Epithelial cell of prostate (primary cell): Measurements from ENCODE around the gene PUM2.
"Not testable (repeated sequence)": the region's sequence is repeated elsewhere in the genome, so short reads cannot be mapped to it uniquely, and the experiment has no call there.

Experiments
- DNase-seq: peaks from one replicate; pipeline ENCODE4 v3.0.0-alpha.2; 2011; ENCODE audit warnings: low read depth, low spot score
- H3K27ac ChIP-seq: fragments of 450-650 bp; 2 replicates; pipeline ENCODE4 v1.5.1; 2017; ENCODE audit warnings: mild to moderate bottlenecking

PUM2 gene

DNA sequence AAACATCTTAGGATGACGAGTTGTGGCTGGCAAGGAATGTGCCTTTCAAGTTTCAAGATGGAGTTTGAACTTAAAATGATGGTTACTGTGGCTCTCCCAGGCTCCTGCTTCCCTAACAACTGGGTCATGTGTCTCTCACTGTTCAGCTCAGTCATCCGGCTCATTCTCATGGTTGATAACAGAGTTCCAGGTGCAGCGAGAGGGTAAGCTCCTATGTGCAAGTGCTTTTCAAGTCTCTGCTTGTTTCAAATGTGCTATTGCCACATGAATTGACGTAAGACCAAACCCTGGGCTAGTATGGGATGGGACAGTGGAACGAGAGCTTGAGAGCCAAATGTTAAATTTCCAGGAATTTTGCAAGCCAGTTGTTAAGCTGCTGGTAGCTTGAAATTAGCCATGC lies 19.5 kb upstream of the PUM2 start:
- peak overlapping the region; percentile 54 for H3K27ac ChIP-seq
- DNase-seq: peak; percentile 99

DNA sequence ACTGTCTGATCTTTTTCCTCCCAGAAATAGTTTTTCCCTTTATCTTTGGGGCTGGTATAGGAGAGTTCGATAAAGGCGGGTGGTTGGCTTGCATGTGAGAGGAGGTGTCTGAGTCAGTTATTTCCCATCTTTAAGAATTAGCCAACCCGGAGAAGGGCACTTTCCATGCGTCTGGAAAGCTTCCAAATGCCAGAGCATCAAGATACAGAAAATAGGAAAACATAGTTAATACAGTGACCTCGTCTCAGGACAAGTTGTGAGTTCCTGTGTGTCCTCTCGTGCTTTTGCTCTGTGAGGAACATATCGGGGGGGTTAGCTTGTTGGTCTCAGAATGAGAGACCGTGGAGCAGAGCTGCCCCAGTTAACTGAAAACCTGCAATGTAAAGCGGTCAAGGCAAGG lies 18.7 kb upstream of the PUM2 start:
- no peak for DNase-seq
- peak overlapping the region; percentile 54 for H3K27ac ChIP-seq

DNA sequence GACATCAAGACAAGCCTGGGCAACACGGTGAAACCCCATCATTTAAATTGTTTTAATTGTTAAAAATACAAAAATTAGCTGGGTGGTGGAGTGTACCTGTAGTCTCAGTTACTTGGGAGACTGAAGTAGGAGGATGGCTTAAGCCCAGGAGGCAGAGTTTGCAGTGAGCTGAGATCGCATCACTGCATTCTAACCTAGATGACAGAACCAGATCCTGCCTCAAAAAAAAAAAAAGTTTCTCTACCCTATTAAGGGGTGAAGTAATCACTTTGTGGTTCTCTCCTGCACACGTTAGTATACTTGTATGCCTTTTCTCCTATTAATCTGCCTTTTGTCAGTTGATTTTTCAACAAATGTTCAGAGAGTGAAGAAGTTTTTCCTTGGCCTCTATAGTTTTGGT lies 18.1 kb upstream of the PUM2 start:
- no peak overlapping the region for H3K27ac ChIP-seq
- DNase-seq: no peak

DNA sequence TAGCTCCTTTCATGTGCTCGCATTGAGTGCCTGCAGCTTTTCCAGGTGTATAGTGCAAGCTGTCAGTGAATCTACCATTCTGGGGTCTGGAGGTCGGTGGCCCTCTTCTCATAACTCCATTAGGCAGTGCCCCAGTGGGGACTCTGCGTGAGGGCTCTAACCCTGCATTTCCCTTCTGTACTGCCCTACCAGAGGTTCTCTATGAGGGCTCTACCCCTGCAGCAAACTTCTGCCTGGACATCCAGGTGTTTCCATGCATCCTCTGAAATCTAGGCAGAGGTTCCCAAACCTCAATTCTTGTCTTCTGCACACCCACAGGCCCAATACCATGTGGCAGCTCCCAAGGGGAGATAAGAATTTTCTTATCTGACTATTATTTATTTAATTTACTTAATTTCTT lies 17.3 kb upstream of the PUM2 start:
- H3K27ac ChIP-seq, DNase-seq: not testable (repeated sequence)

DNA sequence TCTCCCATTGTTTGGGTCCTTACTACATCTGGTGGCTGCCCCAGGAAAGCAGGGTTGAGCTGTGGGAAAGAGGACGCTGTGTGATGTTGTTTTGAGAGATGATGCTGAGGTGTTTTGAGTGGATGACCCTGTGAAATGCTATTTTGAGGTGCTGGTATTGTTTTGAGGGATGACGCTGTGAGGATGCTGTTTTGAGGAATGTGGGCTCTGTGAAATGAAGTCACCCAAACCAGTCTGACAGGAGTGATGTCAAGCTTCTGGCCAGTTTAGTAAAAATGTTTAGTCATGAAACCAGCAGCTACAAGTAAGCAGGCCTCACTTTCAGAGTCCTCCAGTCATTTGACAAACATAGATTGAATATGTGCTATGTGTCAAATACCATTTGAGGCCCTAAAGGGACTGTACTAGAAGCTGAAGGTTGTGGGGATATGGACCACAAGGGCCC lies 16.1 kb upstream of the PUM2 start:
- peak overlapping the region; percentile 65 for H3K27ac ChIP-seq
- DNase-seq: peak; percentile 94

DNA sequence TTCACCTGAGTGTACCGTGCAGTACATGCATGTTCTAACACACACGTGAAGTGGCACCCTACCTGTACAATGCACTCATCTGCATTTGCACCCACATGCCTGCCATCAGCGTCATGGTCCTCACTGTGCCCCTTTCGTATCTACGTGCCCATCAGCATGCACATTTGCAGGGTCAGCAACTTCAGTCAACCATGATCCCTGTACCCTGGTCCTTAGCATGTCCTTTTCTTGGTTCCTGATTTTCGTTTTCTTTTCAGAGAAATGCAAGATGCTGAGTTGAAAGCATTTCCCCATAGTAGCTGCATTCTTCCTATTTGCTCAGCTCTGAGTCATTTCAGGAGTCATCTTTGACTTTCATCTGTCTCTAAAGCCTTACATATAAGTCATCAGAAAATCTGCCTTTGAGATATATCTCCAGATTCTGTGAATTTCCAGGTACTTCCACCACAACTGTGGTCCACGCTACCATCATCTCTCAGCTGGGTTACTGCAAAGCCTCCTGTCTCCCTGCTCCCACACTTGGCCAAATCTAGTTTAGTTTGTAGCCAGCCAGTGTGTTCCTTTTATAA lies 14.7 kb upstream of the PUM2 start:
- peak overlapping the region; percentile 65 for H3K27ac ChIP-seq
- DNase-seq: no peak

DNA sequence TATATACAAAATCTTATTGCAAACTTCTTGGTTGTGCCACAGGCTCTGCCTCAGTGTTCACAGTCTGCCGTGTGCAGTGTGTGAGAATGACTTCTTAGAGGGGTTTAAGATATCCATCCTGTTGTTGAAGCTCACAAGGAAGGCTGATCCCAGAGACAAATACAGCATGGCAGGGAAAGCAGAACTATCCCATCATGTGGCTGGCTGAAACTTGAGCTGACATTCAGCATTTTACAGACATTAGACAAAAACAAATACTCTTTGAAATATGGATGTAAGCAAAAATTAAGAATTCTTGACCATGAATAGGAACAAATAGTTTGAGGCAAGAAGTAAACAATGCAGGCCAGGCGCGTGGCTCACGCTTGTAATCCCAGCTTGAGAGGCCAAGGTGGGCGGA lies 12.9 kb upstream of the PUM2 start:
- no peak overlapping the region for H3K27ac ChIP-seq
- DNase-seq: no peak

DNA sequence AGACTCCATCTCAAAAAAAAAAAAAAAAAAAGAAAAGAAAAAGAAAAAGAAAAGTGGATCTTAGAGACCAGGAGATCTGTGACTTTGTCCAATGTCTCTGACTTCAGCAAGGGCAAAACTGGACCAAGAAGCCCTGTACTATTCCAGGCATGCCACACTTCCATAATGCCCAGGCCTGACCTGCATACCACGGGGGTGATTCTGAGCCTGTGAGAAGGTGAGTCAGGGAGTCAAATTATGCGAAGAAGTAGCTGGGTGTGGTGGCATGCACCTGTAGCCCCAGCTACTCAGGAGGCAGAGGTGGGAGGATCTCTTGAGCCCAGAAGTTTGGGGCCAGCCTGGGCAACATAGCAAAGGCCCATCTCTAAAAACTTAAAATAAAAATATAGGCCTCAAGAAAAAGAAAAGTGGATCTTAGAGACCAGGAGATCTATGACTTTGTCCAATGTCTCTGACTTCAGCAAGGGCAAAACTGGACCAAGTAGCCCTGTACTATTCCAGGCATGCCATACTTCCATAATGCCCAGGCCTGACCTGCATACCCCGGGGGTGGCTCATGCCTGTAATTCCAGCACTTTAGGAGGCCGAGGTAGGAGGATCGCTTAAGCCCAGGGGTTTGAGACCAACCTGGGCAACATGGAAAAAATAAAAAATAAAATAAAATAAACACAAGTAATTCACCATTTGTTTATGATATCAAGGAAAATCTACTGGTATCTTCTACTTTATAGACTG lies 12.2 kb upstream of the PUM2 start:
- H3K27ac ChIP-seq: peak overlapping the region; percentile 45
- no peak for DNase-seq

DNA sequence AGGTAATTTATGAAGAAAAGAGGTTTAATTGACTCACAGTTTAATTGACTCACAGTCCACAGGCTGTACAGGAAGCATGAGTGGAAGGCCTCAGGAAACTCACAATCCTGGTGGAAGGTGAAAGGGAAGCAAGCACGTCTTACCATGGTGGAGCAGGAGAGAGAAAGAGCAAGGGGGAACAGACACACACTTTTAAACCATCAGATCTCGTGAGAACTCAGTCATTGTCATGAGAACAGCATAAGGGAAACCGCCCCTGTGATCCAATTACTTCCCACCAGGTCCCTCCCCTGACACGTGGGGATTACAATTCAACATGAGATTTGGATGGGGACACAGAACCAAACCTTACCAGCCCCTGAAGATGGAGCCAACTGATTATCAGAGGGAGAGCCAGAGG lies 11.2 kb upstream of the PUM2 start:
- DNase-seq: no peak
- H3K27ac ChIP-seq: peak overlapping the region; percentile 45

DNA sequence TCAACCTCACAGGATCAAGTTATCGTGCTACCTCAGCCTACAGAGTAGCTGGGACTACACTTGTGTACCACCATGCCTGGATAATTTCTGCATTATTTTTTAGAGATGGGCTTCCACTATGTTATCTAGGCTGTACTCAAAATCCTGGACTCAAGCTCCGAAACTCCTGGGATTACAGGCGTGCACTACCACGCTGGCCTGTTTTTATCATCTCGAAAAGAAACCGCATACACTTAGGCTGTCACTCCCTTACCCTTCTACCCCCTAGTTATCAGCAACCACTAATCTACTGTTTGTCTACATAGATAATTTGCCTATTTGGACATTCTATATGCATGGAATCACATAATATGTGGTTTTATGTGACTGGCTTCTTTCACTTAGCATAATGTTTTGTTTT lies 8.5 kb upstream of the PUM2 start:
- no peak overlapping the region for H3K27ac ChIP-seq
- DNase-seq: no peak

DNA sequence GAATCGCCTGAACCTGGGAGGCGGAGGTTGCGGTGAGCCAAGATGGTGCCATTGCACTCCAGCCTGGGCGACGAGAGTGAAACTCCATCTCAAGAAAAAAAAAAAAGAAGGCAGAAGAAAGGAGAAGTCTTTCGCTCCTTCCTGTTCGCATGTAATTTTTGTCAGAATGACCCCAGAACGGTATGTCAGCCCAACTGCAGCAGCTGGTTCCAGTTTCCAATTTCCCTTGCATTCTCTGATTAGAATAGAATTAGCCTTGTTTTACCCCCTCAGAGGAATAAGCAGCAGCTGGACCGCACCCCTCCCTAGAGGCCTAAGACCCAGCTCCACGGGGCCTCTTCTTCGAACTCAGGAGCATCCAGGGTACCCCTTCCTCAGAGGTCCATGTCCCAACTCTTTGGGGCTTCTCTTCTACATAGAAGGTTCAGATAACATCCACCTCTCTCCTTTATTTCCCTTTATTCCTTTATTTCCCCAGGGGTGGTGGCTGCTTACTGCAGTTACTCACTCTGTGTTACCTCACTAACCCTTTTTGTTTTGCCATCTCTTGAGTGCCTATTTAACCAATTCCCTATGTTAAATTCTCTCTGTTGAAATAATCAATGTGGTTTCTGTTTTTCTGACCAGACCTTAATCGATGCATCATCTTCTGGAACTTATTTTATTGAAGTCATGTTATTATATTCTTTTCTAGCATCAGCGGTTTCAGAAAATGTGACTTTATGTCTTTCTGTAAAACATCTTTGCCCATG lies 7.2 kb upstream of the PUM2 start:
- no peak overlapping the region for H3K27ac ChIP-seq
- DNase-seq: no peak

DNA sequence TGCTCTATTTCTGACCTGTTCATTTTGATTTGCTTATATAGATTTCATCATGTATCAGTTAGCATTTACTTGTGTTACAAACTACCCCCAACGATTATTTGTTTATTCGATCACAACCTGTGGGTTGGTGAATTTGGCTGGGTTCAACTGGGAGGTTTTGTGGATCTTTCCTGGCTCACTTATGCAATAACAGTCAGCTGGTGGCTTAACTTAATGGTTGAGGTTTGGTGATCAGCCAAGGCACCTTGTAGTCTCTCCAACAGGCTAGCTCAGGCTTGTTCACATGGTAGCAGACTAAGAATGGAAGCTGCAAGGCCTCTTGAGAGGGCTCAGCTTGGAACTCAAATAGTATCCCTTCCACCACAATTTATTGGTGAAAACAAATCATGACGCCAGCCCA lies 5.4 kb upstream of the PUM2 start:
- H3K27ac ChIP-seq: peak overlapping the region; percentile 73
- DNase-seq: peak; percentile 96

DNA sequence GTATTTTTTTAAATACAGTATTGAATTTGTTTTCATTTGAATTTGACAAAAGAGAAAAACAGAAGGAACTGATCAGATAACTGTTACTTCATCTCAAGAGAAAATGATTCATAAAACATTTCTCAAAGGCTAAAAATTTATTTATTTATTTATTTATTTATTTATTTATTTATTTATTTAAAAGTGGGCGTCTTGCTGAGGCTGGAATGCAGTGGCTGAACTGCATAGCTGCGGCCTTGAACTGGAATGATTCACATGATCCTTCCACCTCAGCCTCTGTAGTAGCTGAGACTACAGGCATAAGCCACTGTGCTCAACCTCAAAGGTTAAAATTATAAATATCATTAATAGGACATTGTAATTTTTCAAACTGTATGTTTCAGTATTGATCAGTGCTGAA lies 4.5 kb upstream of the PUM2 start:
- peak overlapping the region; percentile 73 for H3K27ac ChIP-seq
- DNase-seq: no peak

DNA sequence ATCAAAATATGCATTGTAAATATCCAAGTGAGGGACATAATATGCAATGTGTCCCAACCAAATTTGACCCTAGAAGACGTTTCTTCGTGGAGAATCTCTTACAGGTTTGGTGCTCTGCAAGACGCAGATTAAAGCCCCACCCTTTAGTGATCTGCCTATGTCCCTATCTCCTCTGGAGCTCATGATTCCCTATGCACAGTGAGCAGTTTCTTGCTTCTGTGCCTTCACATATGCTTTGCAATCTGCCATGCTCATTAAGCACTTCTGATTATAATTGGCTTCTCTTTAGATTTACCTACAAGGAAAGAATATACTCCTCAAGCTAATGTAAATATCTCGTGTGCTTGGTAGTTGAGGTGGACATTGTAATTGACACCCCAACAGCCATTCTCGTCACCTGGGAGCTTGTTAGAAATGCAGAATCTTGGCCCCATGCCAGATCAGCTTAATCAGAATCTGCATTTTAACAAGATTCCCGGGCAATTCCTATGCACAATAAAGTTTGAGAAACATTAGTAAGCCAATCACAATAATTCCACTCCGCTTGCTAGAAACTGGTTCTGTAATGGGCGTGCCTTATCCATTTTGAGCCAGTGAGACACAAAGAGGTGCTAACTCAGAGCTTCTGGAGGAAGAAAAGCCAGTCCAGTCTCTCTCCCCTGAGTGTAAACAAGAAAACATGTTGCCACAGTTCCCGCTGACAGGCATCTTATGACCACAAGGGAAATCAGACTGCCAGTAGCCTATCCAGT lies 2.8 kb upstream of the PUM2 start:
- peak; percentile 95 for DNase-seq
- peak overlapping the region; percentile 55 for H3K27ac ChIP-seq

DNA sequence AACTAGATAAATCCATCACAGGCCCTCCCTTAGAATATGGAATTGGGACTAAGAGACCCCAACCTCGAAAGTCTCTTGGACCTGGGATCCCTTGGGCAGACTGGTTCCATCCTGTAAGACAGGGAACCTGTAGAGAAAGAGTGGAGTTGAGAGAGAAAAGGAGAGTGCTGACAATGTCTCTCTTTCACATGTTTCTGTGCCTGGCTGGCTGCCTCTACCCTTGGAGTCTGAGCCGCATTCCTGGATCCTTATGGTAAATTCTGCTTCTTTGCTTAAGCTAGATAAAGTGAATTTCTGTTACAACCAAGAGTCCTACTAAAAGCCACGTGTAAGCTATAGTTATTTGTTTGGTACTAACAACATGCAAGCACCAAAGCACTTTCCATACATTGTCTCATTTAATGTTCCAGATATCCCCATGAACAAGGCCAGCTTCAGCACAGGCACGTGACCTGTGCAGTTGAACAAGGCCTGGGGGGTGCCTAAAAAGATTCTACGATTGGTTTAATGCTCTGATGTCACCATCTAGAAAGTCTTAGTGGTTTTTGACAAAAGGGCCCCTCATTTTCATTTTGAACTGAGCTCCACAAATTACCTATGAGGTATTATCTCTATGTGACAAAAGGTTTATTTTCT lies 2.1 kb upstream of the PUM2 start:
- H3K27ac ChIP-seq: no peak overlapping the region
- DNase-seq: no peak

DNA sequence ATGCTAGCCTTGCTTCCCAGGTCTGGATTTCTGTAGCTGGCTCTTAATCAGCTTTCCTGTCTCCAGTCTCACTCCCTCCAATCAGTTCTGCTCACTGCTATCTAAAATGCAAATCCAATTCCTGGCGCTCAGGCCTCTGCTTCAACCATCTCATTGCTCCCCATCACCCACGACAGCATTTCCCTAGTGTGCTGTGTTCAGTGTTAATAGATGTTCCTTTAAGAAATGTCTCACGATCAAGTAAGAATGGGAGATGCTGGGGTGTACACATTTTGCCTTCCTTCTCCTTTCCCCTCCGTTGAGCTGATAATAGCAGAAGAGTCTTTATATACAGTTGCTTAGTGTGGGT lies 1.6 kb upstream of the PUM2 start:
- DNase-seq: no peak
- peak overlapping the region; percentile 87 for H3K27ac ChIP-seq

DNA sequence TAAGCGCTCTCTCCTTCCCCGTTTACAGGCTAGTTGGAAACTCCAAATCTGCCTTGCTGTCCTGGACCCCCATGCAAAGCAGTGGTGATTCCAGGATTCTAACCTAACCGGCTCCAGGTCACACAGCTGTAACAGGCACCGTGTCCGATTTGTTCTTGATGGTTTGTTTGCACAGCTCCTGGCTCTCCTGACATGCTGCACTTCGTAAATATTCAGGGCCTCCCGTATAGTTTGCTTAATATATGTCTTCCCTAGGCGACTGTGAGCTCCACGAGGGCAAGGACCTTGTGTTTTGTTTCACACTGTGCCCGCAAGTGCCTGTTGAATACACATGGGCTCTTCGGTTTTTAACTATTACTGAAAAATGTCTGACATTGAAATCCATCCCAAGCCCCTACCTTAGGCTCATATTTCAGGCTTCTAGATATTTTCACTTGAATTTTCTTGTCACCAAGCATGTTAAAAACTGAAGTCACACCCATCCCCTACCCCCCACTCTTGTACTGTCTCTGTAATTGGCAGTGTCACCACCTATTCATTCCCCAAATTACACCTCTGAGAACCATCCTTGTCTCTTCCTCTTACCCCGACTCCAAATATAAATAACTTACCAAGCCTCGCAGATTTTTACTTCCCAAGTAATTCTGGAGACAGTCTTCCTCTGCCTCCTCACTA lies 1.0 kb upstream of the PUM2 start:
- DNase-seq: no peak
- H3K27ac ChIP-seq: peak overlapping the region; percentile 87

DNA sequence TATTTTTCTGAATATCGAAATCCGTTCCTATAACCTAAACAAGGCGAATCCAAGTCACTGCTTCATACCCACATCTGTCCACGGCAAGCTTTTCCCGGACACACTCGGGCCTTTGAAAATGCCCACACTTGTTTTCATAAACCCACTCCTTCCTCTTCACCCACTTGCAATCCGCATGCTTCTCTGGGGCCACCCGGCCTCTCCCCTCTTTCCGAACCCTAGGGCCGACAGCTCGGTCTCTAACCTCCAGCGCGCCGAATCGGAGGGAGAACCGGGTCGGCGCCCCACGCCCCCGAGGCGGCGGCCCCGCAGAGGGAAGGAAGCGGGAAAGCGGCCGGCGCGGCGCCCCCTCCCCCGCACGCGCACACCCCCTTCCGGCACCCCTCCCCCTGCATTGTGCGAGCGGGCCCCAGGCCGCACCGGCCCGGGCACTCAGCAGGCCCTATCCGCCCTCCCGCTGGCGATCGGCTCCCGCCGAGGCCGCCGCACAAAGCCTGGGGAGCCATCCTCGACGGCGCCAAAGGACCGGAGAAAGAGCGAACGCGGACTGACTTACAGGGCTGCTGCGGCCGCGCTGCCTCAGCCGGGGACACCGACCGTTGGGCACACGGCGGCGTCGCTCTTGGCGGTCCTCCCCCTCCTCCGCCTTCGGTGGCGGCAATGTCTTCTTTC lies 467 bp downstream of the PUM2 start:
- peak overlapping the region; percentile 87 for H3K27ac ChIP-seq
- no peak for DNase-seq

DNA sequence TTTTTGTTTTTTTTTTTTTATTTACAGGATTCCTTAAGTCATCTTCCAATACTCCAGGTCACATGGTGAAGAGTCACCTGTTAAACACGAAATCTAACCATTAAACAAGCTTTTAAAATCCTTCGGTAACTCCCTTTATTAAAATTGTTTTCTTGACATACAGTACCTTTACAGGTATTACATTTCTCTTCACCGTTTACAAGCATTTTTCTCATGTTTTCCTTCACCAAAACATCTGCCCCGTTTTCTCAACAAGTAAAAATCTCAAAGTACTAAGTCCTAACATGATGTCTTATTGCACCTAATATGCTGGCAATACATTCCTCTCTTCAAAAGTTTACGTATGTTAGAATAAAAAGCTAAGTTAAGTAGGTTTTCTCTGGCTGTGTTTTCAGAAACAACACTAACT lies 1.1 kb downstream of the PUM2 start:
- H3K27ac ChIP-seq: peak overlapping the region; percentile 87
- DNase-seq: no peak
